HepG2 (cell line): ENCODE data around the gene RAB1B. TPM values are rescaled to one million over a fixed set of nuclear protein-coding genes. Genes with fewer than 3 reads are reported as not detected.
A peak's percentile ranks its signal among the peaks of the same experiment; 100 is the strongest.

Source experiments
- ADNP ChIP-seq: sonication (generic); formaldehyde crosslinking; IDR thresholded peaks from 2 replicates; pipeline ENCODE4 v1.4.0; 2020; ENCODE audit warnings: missing genetic modification reagents
- FOXO1 ChIP-seq: sonication (generic); formaldehyde crosslinking; IDR thresholded peaks from 2 replicates; pipeline ENCODE4 v1.4.0; 2020; ENCODE audit warnings: missing genetic modification reagents
- GABPA ChIP-seq, 2 experiments: IDR thresholded peaks; 2 replicates each; pipeline ENCODE4 v1.6.1; 2011 to 2016; ENCODE audit warnings: low read depth in 2 of 2, low read length in 1 of 2, missing biosample characterization in 1 of 2, missing genetic modification characterization in 1 of 2
- LCORL ChIP-seq, 2 experiments: fragments of 450-650 bp in 1 of 2; sonication (generic) in 1 of 2; formaldehyde crosslinking in 1 of 2; IDR thresholded peaks; 2 replicates each; pipeline versions ENCODE4 v1.5.0 to v1.6.1; 2017 to 2020; ENCODE audit warnings: antibody characterized with exemption in 1 of 2, missing genetic modification reagents in 1 of 2
- MIER3 ChIP-seq: IDR thresholded peaks from 2 replicates; pipeline ENCODE4 v1.6.1; 2016; ENCODE audit warnings: missing compliant biosample characterization, borderline replicate concordance
- REPIN1 ChIP-seq: sonication (generic); formaldehyde crosslinking; IDR thresholded peaks from 2 replicates; pipeline ENCODE4 v1.8.0; 2022; ENCODE audit warnings: missing genetic modification reagents, low read depth, mild to moderate bottlenecking, borderline replicate concordance
- SRF ChIP-seq: IDR thresholded peaks from 2 replicates; pipeline ENCODE4 v1.6.1; 2011; ENCODE audit warnings: mild to moderate bottlenecking, low read depth, low read length, moderate library complexity
- STAG1 ChIP-seq: sonication (generic); formaldehyde crosslinking; IDR thresholded peaks from 2 replicates; pipeline ENCODE4 v1.4.0; 2020; ENCODE audit warnings: missing genetic modification reagents
- TCF7 ChIP-seq: sonication (generic); IDR thresholded peaks from 2 replicates; pipeline ENCODE4 v1.6.1; 2016; ENCODE audit warnings: antibody characterized with exemption, low read depth
- ZFP82 ChIP-seq: sonication (generic); formaldehyde crosslinking; IDR thresholded peaks from 2 replicates; pipeline ENCODE4 v1.5.1; 2020; ENCODE audit warnings: mild to moderate bottlenecking, missing genetic modification reagents, borderline replicate concordance
- ZNF256 ChIP-seq: sonication (generic); formaldehyde crosslinking; conservative IDR thresholded peaks from 2 replicates; pipeline ENCODE4 v1.4.0; 2020; ENCODE audit warnings: missing genetic modification reagents
- ZNF552 ChIP-seq: sonication (generic); formaldehyde crosslinking; IDR thresholded peaks from 2 replicates; pipeline ENCODE4 v1.9.0; 2022; ENCODE audit warnings: missing genetic modification reagents, mild to moderate bottlenecking, borderline replicate concordance
- polyA plus RNA-seq, 8 experiments: library from polyadenylated mRNA; depleted of rRNA in 3 of 8; stranded (reverse) in 7 of 8; unstranded in 1 of 8; fragments of >200 nt; fragmentation: Illumina TruSeq in 4 of 8; extraction: Trizol in 4 of 8; gene quantifications; 2 replicates each; pipeline versions ENCODE4 v1.2.1 to v1.2.3, GENCODE V29; 2011 to 2016; ENCODE audit warnings: low read depth in 4 of 8, missing spikeins in 1 of 8, mixed read lengths in 1 of 8; ENCODE audit not compliant: insufficient read depth in 1 of 8
- total RNA-seq, 5 experiments: library from RNA; depleted of rRNA; stranded (reverse); fragments of >200 nt; fragmentation: Illumina TruSeq; extraction: Trizol; gene quantifications; 2 replicates each; pipeline ENCODE4 v1.2.3, GENCODE V29; 2016; ENCODE audit warnings: low read depth in 1 of 5
- TF ChIP-seq, protein P1 (sequence below): IDR thresholded peaks from 2 replicates; pipeline ENCODE4 v1.4.0; 2020; ENCODE audit warnings: mild to moderate bottlenecking, missing genetic modification reagents
- TF ChIP-seq, protein P2 (sequence below), 2 experiments: sonication (generic) in 1 of 2; formaldehyde crosslinking in 1 of 2; IDR thresholded peaks; 2 replicates each; pipeline versions ENCODE4 v1.4.0 to v1.6.1; 2018 to 2020; ENCODE audit warnings: missing genetic modification reagents in 2 of 2, borderline replicate concordance in 1 of 2, low read depth in 1 of 2, mild to moderate bottlenecking in 1 of 2, missing biosample characterization in 1 of 2
- TF ChIP-seq, protein P3 (sequence below): IDR thresholded peaks from 2 replicates; pipeline ENCODE4 v1.6.1; 2016; ENCODE audit warnings: low read depth, borderline replicate concordance
- TF ChIP-seq, protein P4 (sequence below): fragments of 450-650 bp; IDR thresholded peaks from 2 replicates; pipeline ENCODE4 v1.6.1; 2017
- TF ChIP-seq, protein P5 (sequence below): sonication (generic); formaldehyde crosslinking; IDR thresholded peaks from 2 replicates; pipeline ENCODE4 v1.8.1; 2022; ENCODE audit warnings: low read depth, mild to moderate bottlenecking, missing genetic modification reagents

Gene RAB1B
- total and polyA plus RNA-seq, 2 of the 13 experiments (the other 11 are each of a cell fraction or from before 2014, with no cell fraction given): 77.9 to 87.9 TPM

DNA sequence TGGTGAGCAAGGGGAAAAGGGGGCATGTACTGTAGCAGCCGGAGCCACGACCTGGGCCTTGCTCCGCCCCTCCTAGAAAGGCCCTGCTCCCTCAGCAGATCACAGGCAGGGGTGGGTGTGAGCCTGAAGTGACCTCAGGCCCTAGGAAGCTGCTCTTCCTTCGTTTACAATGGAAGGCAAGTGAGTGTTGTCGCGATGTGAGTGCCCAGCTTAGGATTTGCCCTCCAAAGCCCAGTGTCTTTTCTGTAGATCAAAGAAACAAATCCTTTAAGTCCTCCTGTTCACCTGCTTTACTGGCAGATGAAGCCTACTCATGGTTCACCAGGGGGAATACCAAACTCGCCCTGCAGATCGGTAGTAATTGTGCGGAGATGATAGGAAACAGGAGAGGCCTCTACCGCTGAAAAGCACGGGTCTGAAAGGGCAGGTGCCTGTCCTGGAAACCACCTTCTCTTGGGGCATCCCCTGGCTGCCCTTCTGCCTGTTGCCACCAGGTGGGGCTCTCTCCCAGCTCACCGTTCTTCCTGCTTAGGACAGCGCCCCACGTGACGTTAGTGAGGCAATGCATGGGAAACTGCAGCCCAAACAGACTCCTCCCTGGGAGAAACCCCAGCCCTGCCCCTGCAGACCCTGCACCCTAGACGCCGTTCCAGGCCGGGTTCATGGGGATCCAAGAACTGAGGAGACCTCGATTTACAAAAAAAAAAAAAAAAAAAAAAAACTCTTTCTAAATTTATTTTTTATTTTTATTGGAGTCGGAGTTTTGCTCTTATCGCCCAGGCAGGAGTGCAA lies 45.9 kb upstream of the RAB1B start (continued):
- TF ChIP-seq, protein P1, sequence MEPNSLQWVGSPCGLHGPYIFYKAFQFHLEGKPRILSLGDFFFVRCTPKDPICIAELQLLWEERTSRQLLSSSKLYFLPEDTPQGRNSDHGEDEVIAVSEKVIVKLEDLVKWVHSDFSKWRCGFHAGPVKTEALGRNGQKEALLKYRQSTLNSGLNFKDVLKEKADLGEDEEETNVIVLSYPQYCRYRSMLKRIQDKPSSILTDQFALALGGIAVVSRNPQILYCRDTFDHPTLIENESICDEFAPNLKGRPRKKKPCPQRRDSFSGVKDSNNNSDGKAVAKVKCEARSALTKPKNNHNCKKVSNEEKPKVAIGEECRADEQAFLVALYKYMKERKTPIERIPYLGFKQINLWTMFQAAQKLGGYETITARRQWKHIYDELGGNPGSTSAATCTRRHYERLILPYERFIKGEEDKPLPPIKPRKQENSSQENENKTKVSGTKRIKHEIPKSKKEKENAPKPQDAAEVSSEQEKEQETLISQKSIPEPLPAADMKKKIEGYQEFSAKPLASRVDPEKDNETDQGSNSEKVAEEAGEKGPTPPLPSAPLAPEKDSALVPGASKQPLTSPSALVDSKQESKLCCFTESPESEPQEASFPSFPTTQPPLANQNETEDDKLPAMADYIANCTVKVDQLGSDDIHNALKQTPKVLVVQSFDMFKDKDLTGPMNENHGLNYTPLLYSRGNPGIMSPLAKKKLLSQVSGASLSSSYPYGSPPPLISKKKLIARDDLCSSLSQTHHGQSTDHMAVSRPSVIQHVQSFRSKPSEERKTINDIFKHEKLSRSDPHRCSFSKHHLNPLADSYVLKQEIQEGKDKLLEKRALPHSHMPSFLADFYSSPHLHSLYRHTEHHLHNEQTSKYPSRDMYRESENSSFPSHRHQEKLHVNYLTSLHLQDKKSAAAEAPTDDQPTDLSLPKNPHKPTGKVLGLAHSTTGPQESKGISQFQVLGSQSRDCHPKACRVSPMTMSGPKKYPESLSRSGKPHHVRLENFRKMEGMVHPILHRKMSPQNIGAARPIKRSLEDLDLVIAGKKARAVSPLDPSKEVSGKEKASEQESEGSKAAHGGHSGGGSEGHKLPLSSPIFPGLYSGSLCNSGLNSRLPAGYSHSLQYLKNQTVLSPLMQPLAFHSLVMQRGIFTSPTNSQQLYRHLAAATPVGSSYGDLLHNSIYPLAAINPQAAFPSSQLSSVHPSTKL (CRISPR knock-in tag): peak; percentile 42; the same call in 1 of the 2 replicates
- TF ChIP-seq REPIN1 (CRISPR knock-in tag) (peak; percentile 79; the same call in 1 of the 2 replicates), ZNF256 (CRISPR knock-in tag) (0 out of 2 replicates have a peak, but pooled peaks have one; percentile 35), FOXO1 (CRISPR knock-in tag) (peak; percentile 57), SRF (no peak), GABPA (IDR thresholded peaks at IDR 0.05; ENCODE audit: low read depth, low read length) (no peak), GABPA (CRISPR knock-in tag; IDR thresholded peaks at IDR 0.05; ENCODE audit: low read depth) (peak; percentile 52; the same call in 1 of the 2 replicates), ADNP (CRISPR knock-in tag) (no peak), STAG1 (CRISPR knock-in tag) (peak; percentile 94), TCF7 (no peak), ZFP82 (CRISPR knock-in tag) (no peak), LCORL (IDR thresholded peaks at IDR 0.05) (no peak), LCORL (CRISPR knock-in tag; IDR thresholded peaks at IDR 0.05) (peak; percentile 77), MIER3 (CRISPR knock-in tag) (0 out of 2 replicates have a peak, but pooled peaks have one; percentile 50), ZNF552 (CRISPR knock-in tag) (no peak)
- TF ChIP-seq, protein P2, sequence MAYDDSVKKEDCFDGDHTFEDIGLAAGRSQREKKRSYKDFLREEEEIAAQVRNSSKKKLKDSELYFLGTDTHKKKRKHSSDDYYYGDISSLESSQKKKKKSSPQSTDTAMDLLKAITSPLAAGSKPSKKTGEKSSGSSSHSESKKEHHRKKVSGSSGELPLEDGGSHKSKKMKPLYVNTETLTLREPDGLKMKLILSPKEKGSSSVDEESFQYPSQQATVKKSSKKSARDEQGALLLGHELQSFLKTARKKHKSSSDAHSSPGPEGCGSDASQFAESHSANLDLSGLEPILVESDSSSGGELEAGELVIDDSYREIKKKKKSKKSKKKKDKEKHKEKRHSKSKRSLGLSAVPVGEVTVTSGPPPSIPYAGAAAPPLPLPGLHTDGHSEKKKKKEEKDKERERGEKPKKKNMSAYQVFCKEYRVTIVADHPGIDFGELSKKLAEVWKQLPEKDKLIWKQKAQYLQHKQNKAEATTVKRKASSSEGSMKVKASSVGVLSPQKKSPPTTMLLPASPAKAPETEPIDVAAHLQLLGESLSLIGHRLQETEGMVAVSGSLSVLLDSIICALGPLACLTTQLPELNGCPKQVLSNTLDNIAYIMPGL (CRISPR knock-in tag; IDR thresholded peaks at IDR 0.05; ENCODE audit: borderline replicate concordance in 1 of 2, low read depth in 1 of 2): peak; percentile 81 to 96
- TF ChIP-seq, protein P3, sequence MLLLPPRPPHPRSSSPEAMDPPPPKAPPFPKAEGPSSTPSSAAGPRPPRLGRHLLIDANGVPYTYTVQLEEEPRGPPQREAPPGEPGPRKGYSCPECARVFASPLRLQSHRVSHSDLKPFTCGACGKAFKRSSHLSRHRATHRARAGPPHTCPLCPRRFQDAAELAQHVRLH (CRISPR knock-in tag): 0 out of 2 replicates have a peak, but pooled peaks have one; percentile 53
- TF ChIP-seq, protein P4, sequence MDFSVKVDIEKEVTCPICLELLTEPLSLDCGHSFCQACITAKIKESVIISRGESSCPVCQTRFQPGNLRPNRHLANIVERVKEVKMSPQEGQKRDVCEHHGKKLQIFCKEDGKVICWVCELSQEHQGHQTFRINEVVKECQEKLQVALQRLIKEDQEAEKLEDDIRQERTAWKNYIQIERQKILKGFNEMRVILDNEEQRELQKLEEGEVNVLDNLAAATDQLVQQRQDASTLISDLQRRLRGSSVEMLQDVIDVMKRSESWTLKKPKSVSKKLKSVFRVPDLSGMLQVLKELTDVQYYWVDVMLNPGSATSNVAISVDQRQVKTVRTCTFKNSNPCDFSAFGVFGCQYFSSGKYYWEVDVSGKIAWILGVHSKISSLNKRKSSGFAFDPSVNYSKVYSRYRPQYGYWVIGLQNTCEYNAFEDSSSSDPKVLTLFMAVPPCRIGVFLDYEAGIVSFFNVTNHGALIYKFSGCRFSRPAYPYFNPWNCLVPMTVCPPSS: no peak
- TF ChIP-seq, protein P5, sequence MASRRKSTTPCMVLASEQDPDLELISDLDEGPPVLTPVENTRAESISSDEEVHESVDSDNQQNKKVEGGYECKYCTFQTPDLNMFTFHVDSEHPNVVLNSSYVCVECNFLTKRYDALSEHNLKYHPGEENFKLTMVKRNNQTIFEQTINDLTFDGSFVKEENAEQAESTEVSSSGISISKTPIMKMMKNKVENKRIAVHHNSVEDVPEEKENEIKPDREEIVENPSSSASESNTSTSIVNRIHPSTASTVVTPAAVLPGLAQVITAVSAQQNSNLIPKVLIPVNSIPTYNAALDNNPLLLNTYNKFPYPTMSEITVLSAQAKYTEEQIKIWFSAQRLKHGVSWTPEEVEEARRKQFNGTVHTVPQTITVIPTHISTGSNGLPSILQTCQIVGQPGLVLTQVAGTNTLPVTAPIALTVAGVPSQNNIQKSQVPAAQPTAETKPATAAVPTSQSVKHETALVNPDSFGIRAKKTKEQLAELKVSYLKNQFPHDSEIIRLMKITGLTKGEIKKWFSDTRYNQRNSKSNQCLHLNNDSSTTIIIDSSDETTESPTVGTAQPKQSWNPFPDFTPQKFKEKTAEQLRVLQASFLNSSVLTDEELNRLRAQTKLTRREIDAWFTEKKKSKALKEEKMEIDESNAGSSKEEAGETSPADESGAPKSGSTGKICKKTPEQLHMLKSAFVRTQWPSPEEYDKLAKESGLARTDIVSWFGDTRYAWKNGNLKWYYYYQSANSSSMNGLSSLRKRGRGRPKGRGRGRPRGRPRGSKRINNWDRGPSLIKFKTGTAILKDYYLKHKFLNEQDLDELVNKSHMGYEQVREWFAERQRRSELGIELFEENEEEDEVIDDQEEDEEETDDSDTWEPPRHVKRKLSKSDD (CRISPR knock-in tag): no peak
